Measurements from ENCODE around the gene IL12B. TPM values are rescaled to one million over a fixed set of nuclear protein-coding genes. Genes with fewer than 3 reads are reported as not detected.
"Not testable (repeated sequence)": the region's sequence is repeated elsewhere in the genome, so short reads cannot be mapped to it uniquely, and the experiment has no call there.

The IL12B gene
- total RNA-seq, 5 donors from 2014 or later (not counting 1 experiment from before 2014, with no cell fraction given) = not detected

DNA sequence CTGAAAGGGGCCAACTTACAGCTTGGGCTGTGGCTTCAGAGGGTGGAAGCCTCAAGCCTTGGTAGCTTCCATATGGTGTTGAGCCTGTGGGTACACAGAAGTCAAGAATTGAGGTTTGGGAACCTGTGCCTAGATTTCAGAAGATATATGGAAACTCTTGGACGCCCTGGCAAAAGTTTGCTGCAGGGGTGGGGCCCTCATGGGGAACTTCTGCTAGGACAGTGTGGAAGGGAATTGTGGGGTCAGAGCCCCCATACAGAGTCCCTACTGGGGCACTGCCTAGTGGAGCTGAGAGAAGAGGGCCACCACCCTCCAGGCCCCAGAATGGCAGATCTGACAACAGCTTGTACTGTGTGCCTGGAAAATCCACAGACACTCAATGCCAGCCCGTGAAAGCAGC, 63.5 kb downstream of the IL12B start:
- ATAC-seq (replicated peaks in 1 of 4); DNase-seq; H3K27ac Mint-ChIP-seq; H3K4me3 Mint-ChIP-seq; H3K4me3 ChIP-seq (ENCODE audit: control insufficient read depth in 1 of 2, extremely low read depth in 1 of 2, low read length in 1 of 2); POLR2A ChIA-PET; H3K27ac ChIP-seq (ENCODE audit: low read length); H3K27me3 Mint-ChIP-seq; H3K9me3 ChIP-seq; H3K27me3 ChIP-seq (replicated peaks in 1 of 2; ENCODE audit: control insufficient read depth in 2 of 2, extremely low read depth in 1 of 2, insufficient read depth in 2 of 2, low read length in 1 of 2); H3K9me3 Mint-ChIP-seq: not testable (repeated sequence)
- peaks cover 44 to 72% (median 68%) of the 10 kb centered on the region in 3 donors for H3K4me1 Mint-ChIP-seq
- CTCF ChIA-PET = interaction anchor here in 1 of 2 donors (0.9 kb wide), 1 partner anchor 8 kb away, joined by 9 read pairs; no protein-coding TSS in a partner anchor
- H3K36me3 ChIP-seq (ENCODE audit: control insufficient read depth in 2 of 2, extremely low read depth in 1 of 2, insufficient read depth in 1 of 2, low read length in 1 of 2) = peaks cover 0 to 11% of the 10 kb centered on the region in 2 donors
- H3K36me3 Mint-ChIP-seq = peaks cover 36% of the 10 kb centered on the region
- 100% methylated on average over 1 of the region's 2 CpGs for WGBS (ENCODE audit: insufficient coverage)
- H3K4me1 ChIP-seq (ENCODE audit: control insufficient read depth in 1 of 2, extremely low read depth in 1 of 2, insufficient read depth in 2 of 2, low read length in 2 of 2) = peaks cover 6 to 11% of the 10 kb centered on the region in 2 experiments

Other genes starting within 250 kb of the IL12B start
- gene EBF1, start 230.6 kb downstream of the IL12B start, total RNA-seq = 1 to 10 TPM in 3 of 5 donors, under 1 TPM in 2; 0.38 to 4.2 (median 1.4) TPM
- gene RNF145, start 120.9 kb downstream of the IL12B start, total RNA-seq = 10 to 100 TPM; 54.0 to 62.8 (median 60.1) TPM
- gene UBLCP1, start 67.2 kb downstream of the IL12B start, total RNA-seq = 10 to 100 TPM; 22.3 to 29.4 (median 27.4) TPM

All from T-cell (primary cell).